Fibroblast of lung (primary cell): ENCODE measurements around the gene PPBP. TPM values are rescaled to one million over a fixed set of nuclear protein-coding genes. Genes with fewer than 3 reads are reported as not detected.

ENCODE experiments used
- DNase-seq, 2 donors: peaks; one replicate each; pipeline versions ENCODE4 v3.0.0 to v3.0.0-alpha.2; 2010; ENCODE audit warnings: low read depth in 2 of 2
- H2AFZ ChIP-seq: 2 replicates; pipeline ENCODE4 v1.5.1; 2012; ENCODE audit warnings: low read length, control low read depth, inconsistent platforms
- H3K27ac ChIP-seq: 2 replicates; pipeline ENCODE4 v1.5.1; 2011; ENCODE audit warnings: low read length, control low read depth; ENCODE audit not compliant: insufficient read depth
- H3K27me3 ChIP-seq: 2 replicates; pipeline ENCODE4 v1.5.1; 2011; ENCODE audit warnings: mild to moderate bottlenecking, low read length; ENCODE audit not compliant: control insufficient read depth, insufficient read depth
- H3K36me3 ChIP-seq: 2 replicates; pipeline ENCODE4 v1.5.1; 2011; ENCODE audit warnings: low read length; ENCODE audit not compliant: control insufficient read depth, insufficient read depth
- H3K4me1 ChIP-seq: 2 replicates; pipeline ENCODE4 v1.5.1; 2011; ENCODE audit warnings: low read length; ENCODE audit not compliant: control insufficient read depth, insufficient read depth; ENCODE audit errors: extremely low read depth
- H3K4me2 ChIP-seq: 2 replicates; pipeline ENCODE4 v1.5.1; 2011; ENCODE audit warnings: low read length, control low read depth; ENCODE audit not compliant: insufficient read depth; ENCODE audit errors: extremely low read depth
- H3K4me3 ChIP-seq, 4 experiments: fragments of 200-600 bp in 1 of 4; sonication (generic) in 1 of 4; replicated peaks in 1 of 4; 2 replicates each; pipeline ENCODE4 v1.5.1; 2011 to 2016; ENCODE audit warnings: low read length in 4 of 4, low read depth in 3 of 4, mild to moderate bottlenecking in 3 of 4, control low read depth in 2 of 4, inconsistent platforms in 1 of 4, mixed read lengths in 1 of 4; ENCODE audit not compliant: insufficient read depth in 1 of 4; ENCODE audit errors: control extremely low read depth in 1 of 4
- H3K79me2 ChIP-seq: 2 replicates; pipeline ENCODE4 v1.5.1; 2012; ENCODE audit warnings: mild to moderate bottlenecking, low read length, inconsistent platforms; ENCODE audit not compliant: control insufficient read depth, insufficient read depth
- H3K9ac ChIP-seq: 2 replicates; pipeline ENCODE4 v1.5.1; 2011; ENCODE audit warnings: mild to moderate bottlenecking, low read length, control low read depth; ENCODE audit not compliant: insufficient read depth
- H3K9me3 ChIP-seq: 2 replicates; pipeline ENCODE4 v1.5.1; 2012; ENCODE audit warnings: low read depth, low read length; ENCODE audit not compliant: control insufficient read depth, insufficient read depth
- H4K20me1 ChIP-seq: 2 replicates; pipeline ENCODE4 v1.5.1; 2011; ENCODE audit warnings: low read length; ENCODE audit not compliant: control insufficient read depth, insufficient read depth; ENCODE audit errors: extremely low read depth
- EZH2 ChIP-seq: IDR thresholded peaks from 2 replicates; pipeline ENCODE4 v1.5.1; 2012; ENCODE audit warnings: low read length, control low read depth, mild to moderate bottlenecking; ENCODE audit errors: missing control alignments
- polyA minus RNA-seq: library from RNA; depleted of rRNA, polyadenylated mRNA; stranded (reverse); fragments of >200 nt; gene quantifications from 2 replicates; pipeline ENCODE4 v1.2.3, GENCODE V29; 2011; ENCODE audit warnings: low replicate concordance
- polyA plus RNA-seq, 2 donors: library from polyadenylated mRNA; depleted of rRNA in 1 of 2; stranded (reverse) in 1 of 2; unstranded in 1 of 2; fragments of >200 nt; gene quantifications; 2 replicates each; pipeline ENCODE4 v1.2.1, GENCODE V29; 2011 to 2012; ENCODE audit warnings: missing spikeins in 1 of 2
- total RNA-seq: library from RNA; depleted of rRNA; stranded (reverse); fragments of >200 nt; gene quantifications from 2 replicates; pipeline ENCODE4 v1.2.1, GENCODE V29; 2014
- TF ChIP-seq, protein P1 (sequence below), 2 donors: IDR thresholded peaks in 1 of 2; conservative IDR thresholded peaks in 1 of 2; 1 replicate in 1 of 2; 2 replicates in 1 of 2; pipeline ENCODE4 v1.5.1; 2011 to 2012; ENCODE audit warnings: low read length in 2 of 2, control low read depth in 1 of 2, inconsistent platforms in 1 of 2, low read depth in 1 of 2, mild to moderate bottlenecking in 1 of 2

PPBP gene, protein sequence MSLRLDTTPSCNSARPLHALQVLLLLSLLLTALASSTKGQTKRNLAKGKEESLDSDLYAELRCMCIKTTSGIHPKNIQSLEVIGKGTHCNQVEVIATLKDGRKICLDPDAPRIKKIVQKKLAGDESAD
- not detected in 2 replicates for total RNA-seq
- not detected in 2 replicates for polyA plus RNA-seq
- polyA plus RNA-seq (2012), result not detected in 2 replicates
- not detected in 2 replicates for polyA minus RNA-seq

DNA sequence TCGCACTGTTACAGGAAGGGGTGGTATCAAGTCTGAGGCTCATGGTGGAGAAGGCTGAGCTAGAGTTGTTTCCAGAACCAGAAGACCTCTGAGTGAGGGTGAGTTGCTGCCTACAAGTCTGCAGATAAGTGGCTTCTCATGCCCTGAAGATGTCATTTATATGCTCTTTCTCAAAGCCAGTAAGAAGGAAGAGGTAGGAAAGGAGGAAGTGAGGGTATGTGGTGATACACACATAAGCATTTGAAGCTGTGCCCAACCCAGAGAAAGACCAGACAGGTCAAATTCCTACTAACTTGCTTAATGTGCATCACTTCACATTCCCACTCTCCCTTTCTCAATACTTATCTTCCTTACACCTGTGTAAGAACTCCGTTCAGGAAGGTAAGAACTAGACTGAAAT, at the start of gene PPBP:
Gene PPBP, minus strand, starts transcription at position 130 of the 400 bp plus-strand sequence. Its CDS starts 87 bp downstream, at position 43.
- Histone ChIP-seq H3K4me1 (no peaks in the 10 kb centered on the region), H3K4me3 (no peak within 1 kb of the TSS), H2AFZ (no peak within 1 kb of the TSS), H3K4me2 (no peak within 1 kb of the TSS), H3K9ac (no peak within 1 kb of the TSS), H3K79me2 (no peaks in the 10 kb centered on the region), H3K36me3 (no peaks in the 10 kb centered on the region), H3K9me3 (no peaks in the 10 kb centered on the region), H4K20me1 (no peaks in the 10 kb centered on the region), H3K27ac (no peak within 1 kb of the TSS), H3K27me3 (no peaks in the 10 kb centered on the region)
- DNase-seq, result no peak
- TF ChIP-seq, protein P1, sequence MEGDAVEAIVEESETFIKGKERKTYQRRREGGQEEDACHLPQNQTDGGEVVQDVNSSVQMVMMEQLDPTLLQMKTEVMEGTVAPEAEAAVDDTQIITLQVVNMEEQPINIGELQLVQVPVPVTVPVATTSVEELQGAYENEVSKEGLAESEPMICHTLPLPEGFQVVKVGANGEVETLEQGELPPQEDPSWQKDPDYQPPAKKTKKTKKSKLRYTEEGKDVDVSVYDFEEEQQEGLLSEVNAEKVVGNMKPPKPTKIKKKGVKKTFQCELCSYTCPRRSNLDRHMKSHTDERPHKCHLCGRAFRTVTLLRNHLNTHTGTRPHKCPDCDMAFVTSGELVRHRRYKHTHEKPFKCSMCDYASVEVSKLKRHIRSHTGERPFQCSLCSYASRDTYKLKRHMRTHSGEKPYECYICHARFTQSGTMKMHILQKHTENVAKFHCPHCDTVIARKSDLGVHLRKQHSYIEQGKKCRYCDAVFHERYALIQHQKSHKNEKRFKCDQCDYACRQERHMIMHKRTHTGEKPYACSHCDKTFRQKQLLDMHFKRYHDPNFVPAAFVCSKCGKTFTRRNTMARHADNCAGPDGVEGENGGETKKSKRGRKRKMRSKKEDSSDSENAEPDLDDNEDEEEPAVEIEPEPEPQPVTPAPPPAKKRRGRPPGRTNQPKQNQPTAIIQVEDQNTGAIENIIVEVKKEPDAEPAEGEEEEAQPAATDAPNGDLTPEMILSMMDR (conservative IDR thresholded peaks at IDR 0.05 in 1 of 2, IDR thresholded peaks at IDR 0.05 in 1 of 2; ENCODE audit: low read depth in 1 of 2, low read length in 2 of 2), result no peak
- TF ChIP-seq EZH2, result no peak

DNA sequence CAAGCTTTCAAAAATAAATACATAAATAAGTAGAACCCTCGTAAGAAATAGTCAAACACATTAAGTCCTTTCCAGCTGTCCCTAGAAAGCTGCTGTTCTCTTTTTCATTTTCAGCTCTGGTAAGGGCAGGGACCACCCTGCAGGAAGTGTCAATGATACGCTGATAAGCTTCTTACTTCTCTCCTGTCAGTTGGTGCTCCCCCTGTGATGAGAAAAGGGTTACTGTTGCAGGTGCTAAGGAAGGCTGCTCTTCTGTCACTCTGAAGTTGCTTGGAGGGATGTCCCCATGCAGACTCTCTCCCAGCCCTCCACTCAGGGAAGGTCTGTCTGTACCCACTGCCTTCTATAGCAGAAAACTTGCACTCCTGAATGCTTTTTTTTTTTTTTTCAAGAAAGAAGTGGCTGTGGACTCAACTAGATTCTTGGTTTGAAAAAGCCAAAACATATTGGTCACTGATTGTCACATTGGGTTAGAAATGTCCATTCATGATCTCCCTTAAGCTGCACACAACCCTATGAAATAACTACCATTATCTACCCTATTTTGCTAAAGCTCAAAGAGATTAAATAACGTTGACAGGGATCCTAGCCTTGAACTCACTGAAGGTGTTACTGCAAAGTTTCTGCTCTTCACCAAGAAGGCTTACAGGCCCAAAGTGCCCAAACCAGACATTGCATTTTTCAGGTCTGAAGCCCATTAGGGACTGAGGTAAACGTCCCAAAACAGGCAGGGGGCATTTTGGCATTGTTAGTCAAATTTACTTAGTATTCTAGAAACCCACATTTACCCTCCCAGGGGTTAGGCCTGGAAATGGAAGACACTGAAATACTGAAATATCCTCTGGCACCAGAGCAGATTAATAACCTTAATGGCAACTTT, 49.3 kb upstream of the PPBP start:
- Histone ChIP-seq H3K9ac (no peak overlapping the region), H2AFZ (peak overlapping the region; percentile 14), H3K27ac (no peak overlapping the region), H4K20me1 (no peaks in the 10 kb centered on the region), H3K27me3 (no peaks in the 10 kb centered on the region), H3K4me1 (no peaks in the 10 kb centered on the region), H3K79me2 (no peaks in the 10 kb centered on the region), H3K9me3 (no peaks in the 10 kb centered on the region), H3K4me2 (peak overlapping the region; percentile 79), H3K36me3 (no peaks in the 10 kb centered on the region), H3K4me3 (peak overlapping the region; percentile 71 to 93 (median 82))
- TF ChIP-seq, protein P1 (conservative IDR thresholded peaks at IDR 0.05 in 1 of 2, IDR thresholded peaks at IDR 0.05 in 1 of 2; ENCODE audit: low read depth in 1 of 2, low read length in 2 of 2), result no peak
- TF ChIP-seq EZH2, result no peak
- no peak for DNase-seq

DNA sequence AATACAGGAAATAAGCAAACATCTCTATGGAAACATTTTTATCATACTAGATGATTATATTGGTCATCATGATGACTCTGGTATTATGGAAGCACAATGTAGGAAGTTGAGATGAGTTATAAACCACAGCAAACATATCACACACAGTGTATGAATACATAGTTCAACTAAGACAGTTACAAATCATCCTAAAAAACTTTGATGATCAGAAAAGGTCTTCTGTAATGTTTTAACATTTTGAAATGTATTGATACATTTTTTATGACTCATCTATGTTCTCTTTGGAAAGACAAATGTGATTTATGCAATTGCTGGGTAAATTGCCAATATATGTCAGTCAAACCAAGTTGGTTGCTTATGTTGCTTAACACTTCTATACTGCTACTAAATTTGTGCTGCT, 45.7 kb upstream of the PPBP start:
- Histone ChIP-seq H3K4me3 (no peak overlapping the region), H3K27ac (no peak overlapping the region), H3K9me3 (no peaks in the 10 kb centered on the region), H3K4me2 (no peak overlapping the region), H3K4me1 (no peaks in the 10 kb centered on the region), H3K36me3 (no peaks in the 10 kb centered on the region), H3K79me2 (no peaks in the 10 kb centered on the region), H3K27me3 (no peaks in the 10 kb centered on the region), H3K9ac (no peak overlapping the region), H4K20me1 (no peaks in the 10 kb centered on the region), H2AFZ (no peak overlapping the region)
- TF ChIP-seq, protein P1 (conservative IDR thresholded peaks at IDR 0.05 in 1 of 2, IDR thresholded peaks at IDR 0.05 in 1 of 2; ENCODE audit: low read depth in 1 of 2, low read length in 2 of 2), result no peak
- TF ChIP-seq EZH2, result no peak
- DNase-seq, result peak; percentile 15 to 18
